HK-2 (cell line): ENCODE measurements around the gene ELP5.

Experiments
- DNase-seq: peaks from one replicate; pipeline ENCODE4 v3.0.0-alpha.2; 2018; ENCODE audit not compliant: unreplicated experiment

Gene ELP5

GRCh38 chr17:7252176-7253043, at the start of gene ELP5:
Gene ELP5 (plus strand): TSS chr17:7252215. CDS start chr17:7252551, 336 bp downstream.
- DNase-seq: peak; percentile 93

GRCh38 chr17:7203391-7203790, 48.6 kb upstream of the ELP5 start:
- DNase-seq: no peak

- DNase-seq: no peak
Measured at GRCh38 chr17:7204336-7204735, 47.7 kb upstream of the ELP5 start.

- no peak for DNase-seq
Measured at GRCh38 chr17:7204828-7205461, 47.1 kb upstream of the ELP5 start.

GRCh38 chr17:7205561-7205960, 46.5 kb upstream of the ELP5 start:
- DNase-seq: no peak

GRCh38 chr17:7207120-7208001, 44.7 kb upstream of the ELP5 start:
- DNase-seq: no peak

- no peak for DNase-seq
Measured at GRCh38 chr17:7208027-7208571, 43.9 kb upstream of the ELP5 start.

GRCh38 chr17:7208754-7209460, 43.1 kb upstream of the ELP5 start:
- no peak for DNase-seq

GRCh38 chr17:7211491-7212273, 40.3 kb upstream of the ELP5 start:
- no peak for DNase-seq

GRCh38 chr17:7213895-7214299, 38.1 kb upstream of the ELP5 start:
- DNase-seq: no peak

- peak; percentile 96 for DNase-seq
Measured at GRCh38 chr17:7214300-7215135, 37.5 kb upstream of the ELP5 start.

- no peak for DNase-seq
Measured at GRCh38 chr17:7215136-7215638, 36.8 kb upstream of the ELP5 start.

GRCh38 chr17:7215652-7216180, 36.3 kb upstream of the ELP5 start:
- no peak for DNase-seq

- no peak for DNase-seq
Measured at GRCh38 chr17:7216242-7217112, 35.5 kb upstream of the ELP5 start.

- DNase-seq: no peak
Measured at GRCh38 chr17:7217113-7217987, 34.7 kb upstream of the ELP5 start.

GRCh38 chr17:7218166-7218565, 33.8 kb upstream of the ELP5 start:
- no peak for DNase-seq

- DNase-seq: no peak
Measured at GRCh38 chr17:7218758-7219157, 33.3 kb upstream of the ELP5 start.
